Islet precursor cell (in vitro differentiated cells): ENCODE measurements around the gene LLPH.
A peak's percentile ranks its signal among the peaks of the same experiment; 100 is the strongest.

Experiments used
- DNase-seq: peaks from one replicate; pipeline ENCODE4 v3.0.0-alpha.2; 2018

Gene LLPH

DNA sequence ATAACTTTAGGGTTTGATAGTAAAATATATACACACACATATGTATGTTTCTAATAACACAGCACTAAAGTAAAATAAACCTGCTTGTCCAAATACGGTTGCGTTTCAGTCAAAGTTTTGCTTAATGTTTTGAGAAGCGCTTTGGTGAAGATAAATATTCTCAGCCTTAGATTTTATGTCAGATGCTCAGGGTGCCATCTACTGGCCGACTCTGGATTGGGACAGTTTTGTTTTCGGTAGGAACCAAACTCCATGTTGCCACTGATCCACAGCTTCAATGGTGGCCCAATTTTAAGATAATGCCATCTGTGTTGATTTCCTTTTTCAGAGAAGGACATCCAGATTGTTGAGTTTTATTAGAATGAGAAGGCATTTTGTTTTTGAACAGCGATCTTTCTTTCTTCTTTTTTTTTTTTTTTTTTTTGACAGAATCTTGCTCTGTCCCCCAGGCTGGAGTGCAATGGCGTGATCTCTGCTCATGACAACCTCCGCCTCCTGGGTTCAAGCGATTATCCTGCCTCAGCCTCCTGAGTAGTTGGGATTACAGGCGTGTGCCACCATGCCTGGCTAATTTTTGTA lies 43.1 kb downstream of the LLPH start:
- DNase-seq, result peak; percentile 70

DNA sequence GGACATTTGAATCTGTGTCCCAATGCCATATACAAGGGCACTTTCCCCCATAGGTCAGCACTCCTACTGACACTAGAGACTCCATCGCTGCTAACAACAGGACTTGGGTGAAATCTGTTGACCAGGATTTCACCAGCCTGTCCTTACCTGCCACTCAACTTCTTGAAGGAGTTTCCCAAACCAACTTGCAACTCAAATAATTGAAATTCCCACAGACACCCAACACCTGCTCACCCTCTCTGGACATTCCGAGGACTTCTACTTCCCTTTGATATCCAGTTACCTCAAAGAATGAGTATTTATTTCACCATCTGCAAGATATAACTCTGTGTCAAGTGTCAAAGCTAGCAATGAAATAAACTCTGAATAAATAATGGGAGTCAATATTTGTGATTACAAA lies 44.6 kb downstream of the LLPH start:
- DNase-seq, result no peak

DNA sequence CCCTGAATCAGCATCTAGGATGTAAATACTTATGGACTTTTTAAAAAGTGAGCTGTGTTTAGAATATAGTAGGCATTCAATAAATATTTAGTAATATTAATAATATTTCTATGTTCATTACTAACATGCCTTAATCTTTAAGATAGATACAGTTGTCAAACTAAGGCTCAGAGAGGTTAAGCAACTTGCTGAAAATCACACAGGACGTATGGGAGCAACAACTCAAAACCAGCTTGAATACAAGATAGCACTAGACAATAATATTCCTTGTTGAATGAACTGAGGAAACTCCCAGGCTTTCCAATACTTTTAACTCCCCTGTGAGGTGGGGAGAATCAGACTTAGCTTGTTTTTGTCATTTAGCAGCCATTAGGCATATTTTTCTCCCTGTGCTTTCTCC lies 45.3 kb downstream of the LLPH start:
- DNase-seq, result no peak

DNA sequence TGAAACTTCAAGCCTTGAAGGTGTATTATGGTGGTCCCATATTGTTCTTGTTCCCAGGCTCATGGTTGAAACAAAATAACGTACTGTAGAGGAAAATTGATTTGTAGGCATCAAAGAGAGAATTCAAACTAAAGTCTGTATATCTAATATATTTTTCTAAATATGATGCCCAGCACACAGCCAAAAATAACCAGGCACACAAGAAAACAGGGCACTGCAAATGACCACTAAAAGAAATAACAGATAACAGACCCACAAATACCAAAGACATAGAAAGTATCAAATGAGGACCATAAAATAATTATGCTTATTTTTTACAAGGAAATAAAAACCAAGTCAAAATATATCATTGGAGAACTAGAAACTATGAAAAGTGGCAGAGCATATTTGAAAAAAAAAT lies 46.8 kb downstream of the LLPH start:
- DNase-seq, result no peak

DNA sequence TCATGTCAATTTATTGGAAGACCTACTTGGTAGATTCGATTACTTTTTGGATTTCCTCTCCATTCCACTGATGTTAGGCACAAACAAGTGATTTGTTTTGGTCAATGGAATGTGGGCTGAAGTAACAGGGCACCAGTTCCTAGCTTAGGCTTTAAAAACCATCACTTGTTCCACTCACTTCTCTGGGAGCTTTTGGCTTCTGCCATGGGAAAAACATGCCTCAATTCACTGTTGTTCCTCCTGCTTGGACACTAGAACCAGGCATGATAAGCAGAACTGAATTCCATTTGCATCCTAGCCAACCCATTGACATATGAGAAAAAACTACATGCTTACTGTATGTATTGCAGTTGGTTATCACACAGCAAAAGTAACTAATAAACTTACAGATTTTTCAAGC lies 47.8 kb downstream of the LLPH start:
- DNase-seq, result no peak

DNA sequence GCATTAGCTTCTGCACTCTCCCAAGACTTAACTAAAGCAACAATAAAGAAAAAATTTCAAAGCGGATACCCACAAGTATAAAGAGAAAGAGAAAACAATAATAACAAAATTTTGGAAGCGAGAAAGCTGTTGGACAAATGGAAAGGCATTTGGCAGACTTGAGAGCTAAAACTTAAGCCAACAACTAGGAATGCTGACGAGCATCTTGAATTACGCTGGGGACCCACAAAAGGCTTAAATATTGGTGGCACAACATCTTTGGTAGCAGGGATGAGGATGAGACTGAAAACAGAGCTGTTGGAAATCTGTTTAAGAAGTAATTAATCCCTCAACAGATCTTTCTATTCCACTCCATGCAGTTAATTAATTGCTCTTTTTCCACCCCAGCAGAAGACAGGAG lies 49.8 kb downstream of the LLPH start:
- no peak for DNase-seq

DNA sequence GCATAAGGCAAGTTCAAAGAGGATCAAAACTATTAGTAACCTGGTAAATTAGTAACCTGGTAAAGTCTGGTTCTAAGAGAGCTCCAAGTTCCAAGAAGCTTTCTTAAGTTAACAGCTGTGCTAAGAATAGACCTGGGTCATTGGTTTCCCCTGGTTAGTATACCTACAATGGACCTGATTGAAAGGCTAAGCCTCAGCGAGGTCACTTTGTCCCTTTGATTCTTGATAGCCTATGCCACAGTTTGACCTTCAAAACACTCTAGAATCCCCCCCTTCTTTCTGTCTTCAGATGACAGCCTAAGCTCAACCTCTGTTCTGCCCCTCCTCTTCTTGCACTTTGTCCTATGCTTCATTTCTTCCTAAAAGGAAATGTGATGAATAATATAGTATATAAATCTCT lies 53.0 kb downstream of the LLPH start:
- no peak for DNase-seq

DNA sequence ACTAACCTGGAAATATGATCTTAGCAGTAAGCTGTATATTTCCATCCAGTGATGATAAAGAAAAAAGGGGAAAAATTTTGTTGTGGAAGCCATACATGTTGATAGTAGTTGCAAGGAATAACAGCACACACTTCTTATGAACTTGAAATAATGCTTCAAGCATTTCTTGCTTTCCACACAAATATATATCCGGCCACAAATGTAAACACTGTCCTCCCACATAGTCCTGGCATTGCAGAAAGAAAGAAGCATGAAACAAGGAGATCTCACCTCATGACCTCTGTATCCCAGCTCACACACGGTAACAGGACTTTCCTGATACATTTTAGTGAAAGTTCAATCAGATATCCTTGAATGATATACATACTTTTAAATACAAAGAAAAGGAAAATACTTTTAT lies 56.0 kb downstream of the LLPH start:
- DNase-seq, result no peak

DNA sequence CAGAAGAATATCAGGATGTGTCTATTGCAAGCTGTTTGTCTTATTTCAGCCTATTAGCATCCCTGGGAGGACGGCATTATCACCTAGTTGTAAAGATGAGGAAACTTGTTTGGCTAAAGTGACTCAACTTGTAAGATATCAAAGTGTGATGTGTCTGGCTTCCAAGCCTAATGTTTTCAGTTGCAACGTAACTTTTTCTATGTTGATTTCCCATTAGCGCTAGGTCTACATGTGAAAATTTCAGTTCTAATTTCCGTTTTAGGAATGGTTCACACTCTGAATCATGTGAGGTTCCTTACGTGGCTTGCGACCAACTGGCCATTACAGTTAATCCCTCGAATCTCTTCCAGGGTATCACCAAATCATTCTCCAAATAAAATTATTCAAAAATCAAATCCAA lies 58.0 kb downstream of the LLPH start:
- DNase-seq, result no peak

DNA sequence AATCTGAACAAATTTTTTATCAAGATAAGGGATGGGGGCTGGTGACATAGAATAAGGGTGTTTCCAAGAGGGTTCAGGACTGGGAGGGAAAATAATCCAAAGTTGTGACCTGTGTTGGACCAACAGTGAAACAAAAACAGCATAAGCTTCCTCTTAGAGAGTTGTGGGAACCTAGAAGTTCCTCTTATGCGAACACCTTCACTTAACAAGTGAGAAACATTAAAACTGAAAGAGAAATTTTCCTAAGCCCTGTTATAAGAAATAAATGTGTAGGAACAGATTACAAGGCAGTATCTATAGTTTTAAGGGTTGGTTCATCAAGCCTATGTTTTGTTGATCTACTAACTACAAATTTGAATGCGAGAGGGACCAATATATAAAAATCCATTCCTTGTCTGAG lies 58.4 kb downstream of the LLPH start:
- DNase-seq, result no peak

DNA sequence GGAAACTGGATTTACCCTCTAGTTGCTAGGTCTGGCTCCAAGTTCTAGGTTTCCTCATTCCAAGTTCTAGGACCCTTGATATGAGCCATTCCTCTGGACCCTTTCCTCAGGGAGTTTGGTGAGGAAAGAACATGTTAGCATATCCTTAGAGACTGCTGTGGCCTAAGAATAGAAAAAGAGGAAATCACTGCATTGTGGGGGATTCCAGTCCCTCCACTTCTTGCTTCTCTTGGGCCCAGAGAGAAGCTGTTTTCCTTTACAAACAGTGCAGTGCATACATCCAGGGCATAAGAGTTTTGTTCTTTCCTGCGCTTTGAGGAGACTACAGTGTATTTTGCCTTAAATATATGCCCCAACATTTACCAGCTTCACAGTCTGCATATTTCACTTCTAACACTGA lies 59.0 kb downstream of the LLPH start:
- DNase-seq, result no peak

DNA sequence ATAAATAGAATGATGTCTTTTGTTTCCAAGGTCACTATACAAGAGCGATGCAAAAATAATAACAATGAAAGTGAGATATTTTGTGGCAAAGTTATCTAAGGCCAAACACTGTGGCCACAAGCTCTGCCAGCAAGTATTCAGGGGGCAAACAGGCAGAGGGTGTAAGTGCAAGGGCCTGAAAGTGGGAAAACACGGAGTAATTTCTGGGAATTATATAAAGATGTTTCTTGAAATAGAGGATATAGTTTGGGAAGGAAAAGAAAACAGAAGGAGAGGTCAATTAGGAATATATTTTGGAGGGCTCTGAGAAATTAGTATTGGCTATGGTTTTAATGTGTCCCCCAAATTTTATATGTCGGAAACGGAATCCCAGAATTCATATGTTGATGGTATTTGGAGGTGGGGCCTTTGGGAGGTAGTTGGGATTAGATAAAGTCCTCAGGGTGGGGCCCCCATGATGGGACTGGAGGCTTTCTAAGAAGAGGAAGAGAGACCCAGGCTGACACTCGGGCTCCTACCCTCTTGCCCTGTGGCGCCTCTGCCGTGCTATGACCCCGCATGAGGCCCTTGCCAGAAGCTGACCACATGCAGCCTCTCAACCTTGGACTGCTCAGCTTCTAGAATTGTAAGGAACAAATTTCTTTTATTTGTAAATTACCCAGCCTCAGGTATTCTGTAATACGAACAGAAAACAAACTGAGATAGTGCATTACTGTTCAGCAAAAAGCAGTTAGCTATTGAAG lies 60.0 kb downstream of the LLPH start:
- no peak for DNase-seq

DNA sequence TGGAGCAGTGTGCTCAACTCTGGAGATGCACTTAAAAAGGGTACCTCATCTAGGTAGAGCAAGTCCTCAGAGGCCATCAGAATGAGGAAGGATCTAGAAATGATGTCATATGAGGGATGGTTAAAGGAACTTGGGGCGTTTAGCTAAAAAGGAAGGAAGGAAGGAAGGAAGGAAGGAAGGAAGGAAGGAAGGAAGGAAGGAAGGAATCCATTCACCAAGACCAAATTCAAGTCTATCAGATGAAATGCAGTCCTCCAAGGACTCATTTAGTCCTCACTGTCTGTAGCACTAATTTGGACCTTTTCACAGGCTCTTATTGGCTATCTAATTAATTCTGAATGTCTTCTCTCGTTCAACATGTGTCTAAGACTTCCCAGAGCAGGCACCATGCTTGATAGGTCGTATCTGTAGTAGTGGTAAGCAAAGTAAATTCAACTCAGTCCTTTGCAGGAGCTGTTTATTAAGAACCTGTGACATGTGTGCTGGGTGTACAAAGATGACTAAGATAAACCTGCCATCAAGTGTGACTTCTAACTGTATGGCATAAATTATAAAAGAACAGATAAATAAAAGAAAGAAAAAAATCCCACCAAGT lies 63.5 kb downstream of the LLPH start:
- DNase-seq, result no peak
